Activated naive CD4-positive, alpha-beta T cell treated with anti-CD3 and anti-CD28 coated beads, Interleukin-2, amount 10 ng/mL, durations not matched to agents 7 days and 5 days (primary cell): ENCODE data around the gene FRZB.

Experiments
- CTCF ChIA-PET: fragments of 350-600 bp; sonication (Branson Sonifier 250); formaldehyde crosslinking; loops from one replicate; lab custom pipeline; 2021; ENCODE audit warnings: antibody characterized with exemption; lab: Charles Lee
- DNase-seq: peaks from one replicate; pipeline ENCODE4 v3.0.0-alpha.2; 2020
- H3K27ac Mint-ChIP-seq: one replicate; pipeline ENCODE4 v1.8.0; 2021; ENCODE audit warnings: mild to moderate bottlenecking, moderate library complexity, mixed read lengths
- H3K27me3 Mint-ChIP-seq: one replicate; pipeline ENCODE4 v1.8.0; 2021; ENCODE audit warnings: mild to moderate bottlenecking, mixed read lengths
- H3K36me3 Mint-ChIP-seq: one replicate; pipeline ENCODE4 v1.8.0; 2021; ENCODE audit warnings: mixed read lengths
- H3K4me1 Mint-ChIP-seq: one replicate; pipeline ENCODE4 v1.8.0; 2021; ENCODE audit warnings: mixed read lengths
- H3K4me3 Mint-ChIP-seq: one replicate; pipeline ENCODE4 v1.8.0; 2021; ENCODE audit warnings: mild to moderate bottlenecking, moderate library complexity, mixed read lengths
- H3K9me3 Mint-ChIP-seq: one replicate; pipeline ENCODE4 v1.8.0; 2021; ENCODE audit warnings: mixed read lengths

The FRZB gene

DNA sequence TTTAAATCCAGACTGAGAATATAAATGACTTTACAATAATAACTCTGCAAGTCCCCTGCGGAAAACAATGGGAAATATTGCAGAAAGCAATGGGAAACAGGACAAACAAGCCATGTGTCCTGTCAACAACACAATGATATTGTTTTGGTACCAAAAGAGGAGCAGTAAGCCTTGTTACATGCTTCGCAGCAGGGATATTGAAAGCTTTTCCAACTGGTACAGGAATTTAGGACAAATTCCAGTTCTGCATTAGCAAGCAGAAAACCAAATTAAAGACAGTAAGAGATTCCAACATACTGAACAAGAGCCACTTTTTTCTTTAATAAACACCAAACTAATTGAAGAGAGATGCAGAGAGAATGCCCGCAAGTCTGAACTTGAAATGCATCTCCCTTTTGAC is 30.0 kb downstream of the FRZB start:
- no peaks in the 10 kb centered on the region for H3K4me1 Mint-ChIP-seq
- no peaks in the 10 kb centered on the region for H3K27me3 Mint-ChIP-seq
- DNase-seq: no peak
- H3K27ac Mint-ChIP-seq: no peak overlapping the region
- no peaks in the 10 kb centered on the region for H3K9me3 Mint-ChIP-seq
- CTCF ChIA-PET: no interaction called here
- no peak overlapping the region for H3K4me3 Mint-ChIP-seq
- H3K36me3 Mint-ChIP-seq: no peaks in the 10 kb centered on the region

DNA sequence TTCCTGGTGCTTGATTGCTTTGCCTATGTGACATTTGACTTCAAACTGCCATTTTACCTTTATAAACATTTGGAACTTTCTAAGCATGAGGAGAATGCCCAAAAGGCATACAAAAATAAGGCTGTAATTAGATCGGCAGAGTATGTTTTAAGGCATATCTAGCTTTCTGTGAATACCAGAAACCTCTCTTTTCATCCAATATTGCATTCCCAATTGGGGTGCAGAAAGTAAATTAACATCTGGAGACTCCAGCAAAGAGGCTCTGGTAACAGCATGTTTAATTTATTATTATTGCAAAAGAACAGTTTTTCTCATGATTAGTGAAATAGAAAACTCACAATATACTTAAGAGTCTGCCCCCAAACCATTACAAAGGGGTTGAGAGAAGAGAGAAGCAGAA is 32.1 kb downstream of the FRZB start:
- no peaks in the 10 kb centered on the region for H3K36me3 Mint-ChIP-seq
- H3K4me1 Mint-ChIP-seq: no peaks in the 10 kb centered on the region
- CTCF ChIA-PET: no interaction called here
- H3K27ac Mint-ChIP-seq: no peak overlapping the region
- no peaks in the 10 kb centered on the region for H3K9me3 Mint-ChIP-seq
- DNase-seq: no peak
- H3K27me3 Mint-ChIP-seq: peaks cover 7% of the 10 kb centered on the region
- H3K4me3 Mint-ChIP-seq: no peak overlapping the region

DNA sequence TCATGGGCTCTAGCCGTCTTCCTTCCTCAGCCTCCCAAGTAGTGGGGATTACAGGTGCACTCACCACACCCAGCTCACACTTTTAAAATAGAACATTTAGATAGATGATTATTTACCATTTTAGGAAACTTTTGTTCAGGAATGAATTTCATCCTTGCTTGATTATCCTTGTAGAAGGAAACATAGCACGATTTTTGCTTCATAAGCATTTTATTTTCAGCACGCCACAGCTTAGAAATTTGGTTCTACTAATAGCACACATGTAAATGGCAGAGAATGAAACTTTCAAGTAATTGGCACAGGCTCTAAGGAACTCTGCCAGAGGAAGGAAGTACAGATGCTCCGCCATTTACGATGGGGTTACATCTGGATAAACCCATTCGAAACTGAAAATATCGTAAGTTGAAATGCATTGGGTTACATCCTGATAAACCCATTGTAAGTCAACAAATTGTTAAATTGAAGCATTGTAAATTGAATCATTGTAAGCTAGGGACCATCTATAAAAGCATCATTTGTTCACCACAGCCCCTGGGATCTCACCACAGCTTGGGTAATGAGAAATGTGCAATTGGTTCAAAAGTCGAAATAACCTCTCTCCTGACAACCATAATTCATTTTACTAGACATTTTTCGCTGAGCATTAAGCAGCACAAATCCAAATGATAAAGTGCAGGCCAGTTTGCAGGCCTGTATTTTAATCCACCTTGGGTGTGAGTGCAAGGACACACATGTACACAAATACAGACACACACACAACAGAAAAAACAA is 33.2 kb downstream of the FRZB start:
- Mint-ChIP-seq H3K4me3 (no peak overlapping the region), H3K36me3 (no peaks in the 10 kb centered on the region), H3K27ac (no peak overlapping the region), H3K4me1 (no peaks in the 10 kb centered on the region), H3K9me3 (no peaks in the 10 kb centered on the region), H3K27me3 (peaks cover 15% of the 10 kb centered on the region)
- CTCF ChIA-PET: no interaction called here
- DNase-seq: no peak

DNA sequence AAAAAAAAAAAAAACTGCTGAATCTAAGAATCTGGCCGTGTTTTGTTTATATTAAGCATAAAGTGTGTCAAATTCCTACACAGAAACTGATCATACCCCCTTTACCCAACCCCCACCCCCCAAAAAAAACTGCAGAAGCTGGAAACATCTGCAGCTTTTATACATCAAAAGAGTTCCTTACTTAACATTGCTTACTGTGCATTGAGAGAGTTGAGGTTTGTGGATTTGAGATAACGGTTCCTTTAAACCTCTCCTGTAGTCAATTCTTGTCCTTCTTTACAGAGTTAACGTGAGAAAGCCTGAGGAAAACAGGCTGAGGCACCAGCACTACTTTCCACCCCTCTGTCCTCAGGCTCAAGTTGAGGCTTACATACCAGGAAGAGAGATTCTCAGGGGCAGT is 34.5 kb downstream of the FRZB start:
- H3K4me1 Mint-ChIP-seq: no peaks in the 10 kb centered on the region
- DNase-seq: no peak
- peaks cover 16% of the 10 kb centered on the region for H3K27me3 Mint-ChIP-seq
- no peak overlapping the region for H3K4me3 Mint-ChIP-seq
- no peak overlapping the region for H3K27ac Mint-ChIP-seq
- no peaks in the 10 kb centered on the region for H3K36me3 Mint-ChIP-seq
- H3K9me3 Mint-ChIP-seq: no peaks in the 10 kb centered on the region
- CTCF ChIA-PET: no interaction called here

DNA sequence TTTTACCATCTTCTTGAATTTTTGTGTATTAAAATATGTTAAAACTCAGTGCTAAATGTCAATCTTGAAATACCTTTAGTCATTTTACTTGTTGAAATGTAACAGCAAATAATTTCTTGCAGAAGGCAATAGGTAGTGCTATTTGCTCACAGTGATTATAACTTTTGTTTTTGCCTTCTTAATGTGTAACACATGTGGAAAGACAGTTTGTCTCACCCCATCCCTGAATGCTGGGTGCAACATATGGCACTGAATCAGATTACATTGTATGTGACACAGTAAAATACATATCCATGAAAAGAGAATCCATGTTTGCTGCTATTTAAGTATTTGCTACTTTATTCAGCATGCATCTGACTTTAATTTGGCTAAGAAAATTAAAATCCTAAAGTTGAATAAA is 35.3 kb downstream of the FRZB start:
- CTCF ChIA-PET: no interaction called here
- Mint-ChIP-seq H3K36me3 (no peaks in the 10 kb centered on the region), H3K4me1 (no peaks in the 10 kb centered on the region), H3K27me3 (peaks cover 20% of the 10 kb centered on the region), H3K4me3 (no peak overlapping the region), H3K27ac (no peak overlapping the region), H3K9me3 (no peaks in the 10 kb centered on the region)
- no peak for DNase-seq

DNA sequence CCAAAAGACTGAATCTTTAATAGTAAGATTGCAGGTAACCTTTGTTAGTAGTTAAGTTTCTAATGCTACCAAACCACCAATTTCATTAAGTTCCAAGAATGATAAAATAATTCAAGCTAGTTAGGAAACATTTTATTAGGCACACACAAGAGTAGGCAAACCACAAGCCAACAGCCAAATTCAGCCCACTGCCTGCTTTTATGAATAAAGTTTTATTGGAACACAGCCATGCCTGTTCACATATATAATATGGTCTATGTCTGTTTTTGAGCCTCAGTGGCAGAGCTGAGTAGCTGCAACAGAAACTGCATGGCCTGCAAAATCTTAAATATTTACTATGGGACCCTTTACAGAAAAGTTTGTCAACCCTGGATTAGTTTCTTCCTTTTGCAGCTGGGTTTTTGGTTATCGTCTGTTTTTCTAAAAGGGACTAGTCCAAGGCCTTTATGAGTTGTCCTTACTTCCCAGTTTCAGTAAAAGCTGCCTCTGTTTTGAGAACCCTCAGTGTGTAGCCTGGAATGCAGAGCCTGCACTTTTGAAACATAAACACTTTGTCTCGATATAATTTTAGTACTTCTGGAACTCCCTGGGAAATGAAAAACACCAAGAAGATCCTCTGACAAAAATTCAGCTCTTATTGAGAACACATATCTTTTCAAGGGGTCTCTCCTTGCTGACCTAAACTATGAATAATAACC is 39.1 kb downstream of the FRZB start:
- Mint-ChIP-seq H3K4me3 (no peak overlapping the region), H3K27me3 (peaks cover 28% of the 10 kb centered on the region), H3K4me1 (no peaks in the 10 kb centered on the region), H3K27ac (no peak overlapping the region), H3K9me3 (no peaks in the 10 kb centered on the region), H3K36me3 (no peaks in the 10 kb centered on the region)
- CTCF ChIA-PET: no interaction called here
- no peak for DNase-seq

DNA sequence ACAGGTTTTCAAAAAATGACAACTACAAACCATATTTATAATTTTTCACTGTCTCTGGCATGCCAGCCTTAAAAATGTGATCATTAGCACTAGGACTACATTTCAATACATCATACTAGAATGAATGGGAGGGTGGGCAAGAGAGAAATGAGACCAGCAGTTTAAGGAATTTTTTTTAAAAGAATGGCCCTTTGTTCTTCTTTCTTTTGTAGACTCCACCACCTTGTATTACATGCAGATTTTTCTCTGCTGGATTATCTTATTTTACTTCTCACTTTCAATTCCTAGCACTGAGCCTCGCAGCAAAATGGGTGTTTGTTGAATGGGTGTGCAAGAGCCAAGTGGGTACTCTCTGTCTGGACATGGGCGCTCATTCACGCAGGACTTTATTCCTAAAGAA is 39.9 kb downstream of the FRZB start:
- no peaks in the 10 kb centered on the region for H3K4me1 Mint-ChIP-seq
- H3K27me3 Mint-ChIP-seq: peaks cover 28% of the 10 kb centered on the region
- DNase-seq: no peak
- no peak overlapping the region for H3K4me3 Mint-ChIP-seq
- no peaks in the 10 kb centered on the region for H3K9me3 Mint-ChIP-seq
- CTCF ChIA-PET: no interaction called here
- no peaks in the 10 kb centered on the region for H3K36me3 Mint-ChIP-seq
- H3K27ac Mint-ChIP-seq: no peak overlapping the region

DNA sequence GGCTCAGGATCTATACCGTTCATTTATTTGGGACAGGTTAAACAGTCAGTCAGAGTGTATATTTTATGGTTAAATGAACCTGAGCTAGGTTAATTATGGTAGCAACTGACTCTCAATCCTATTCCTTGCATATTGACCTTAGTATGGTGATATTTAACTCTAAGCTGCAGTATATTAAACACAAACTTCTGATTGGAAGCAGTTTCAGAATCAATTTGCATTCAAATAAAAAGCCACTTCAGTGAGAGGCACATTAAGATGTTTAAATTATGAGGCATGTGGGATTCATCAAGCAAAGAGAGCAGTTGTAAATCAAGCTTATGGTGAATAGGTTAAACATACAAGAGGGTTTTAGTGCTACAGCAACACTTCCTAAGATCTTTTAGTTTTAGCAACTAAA is 40.4 kb downstream of the FRZB start:
- Mint-ChIP-seq H3K4me3 (no peak overlapping the region), H3K36me3 (no peaks in the 10 kb centered on the region), H3K4me1 (no peaks in the 10 kb centered on the region), H3K9me3 (no peaks in the 10 kb centered on the region), H3K27me3 (peaks cover 31% of the 10 kb centered on the region), H3K27ac (no peak overlapping the region)
- DNase-seq: no peak
- CTCF ChIA-PET: interaction anchor here (0.6 kb wide), 1 partner anchor 32 kb away, joined by 3 read pairs; no protein-coding TSS in a partner anchor

DNA sequence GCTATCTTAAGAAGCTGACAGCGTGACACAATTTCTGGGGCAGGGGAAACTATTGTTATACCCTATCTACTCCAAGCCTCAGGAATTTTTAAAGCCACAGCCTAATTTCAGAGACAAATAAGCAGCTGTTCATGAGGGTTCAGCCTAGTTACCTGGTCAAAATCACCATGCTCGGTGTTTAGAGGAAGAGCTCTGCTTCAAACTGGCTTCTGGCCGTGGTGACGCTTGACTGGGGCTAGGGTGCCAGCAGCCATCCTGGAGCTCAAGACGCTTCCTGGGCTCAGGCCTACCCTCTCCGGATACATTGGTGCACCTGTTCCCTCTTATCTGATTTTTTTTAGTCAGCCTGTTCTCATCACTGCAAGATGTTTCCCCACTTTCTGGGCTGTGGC is 41.7 kb downstream of the FRZB start:
- Mint-ChIP-seq H3K27me3 (peaks cover 29% of the 10 kb centered on the region), H3K9me3 (no peaks in the 10 kb centered on the region), H3K4me1 (no peaks in the 10 kb centered on the region), H3K36me3 (no peaks in the 10 kb centered on the region), H3K27ac (no peak overlapping the region), H3K4me3 (no peak overlapping the region)
- CTCF ChIA-PET: interaction anchor here (0.6 to 0.7 kb wide), 2 partner anchors 9 to 115 kb away, joined by 3 read pairs; no protein-coding TSS in a partner anchor
- DNase-seq: no peak

DNA sequence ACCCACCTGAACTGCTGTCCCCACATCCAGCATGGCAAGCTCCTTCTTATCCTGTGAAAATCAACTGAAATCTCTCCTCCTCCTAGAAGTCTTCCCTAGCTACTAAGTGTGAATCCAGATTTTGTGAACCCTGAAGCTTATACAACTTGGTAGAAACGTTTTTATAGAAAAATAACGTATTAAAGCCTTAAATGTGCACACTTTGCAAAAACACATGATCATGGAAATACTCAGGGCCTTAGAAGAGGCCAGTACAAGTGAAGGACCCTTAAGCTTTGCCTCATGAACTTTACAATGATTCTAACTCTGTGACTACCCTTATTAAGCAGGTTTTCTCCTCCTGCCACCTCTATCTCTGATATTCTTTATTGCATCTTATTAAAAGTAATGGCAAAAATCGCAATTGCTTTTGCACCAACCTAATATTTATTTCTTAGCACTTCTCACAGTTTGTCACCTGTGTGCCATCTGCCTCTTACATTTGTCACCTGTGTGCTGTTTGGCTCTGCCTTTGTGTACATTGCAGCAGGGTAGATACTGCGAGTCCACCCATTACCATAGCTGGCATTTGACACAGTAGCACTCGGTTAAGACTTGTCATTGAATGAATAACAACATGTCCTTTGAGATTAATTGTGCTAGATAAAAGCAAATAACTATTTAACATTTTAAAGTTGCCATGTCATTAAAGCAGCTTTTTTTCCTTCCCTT is 42.2 kb downstream of the FRZB start:
- Mint-ChIP-seq H3K9me3 (no peaks in the 10 kb centered on the region), H3K27ac (no peak overlapping the region), H3K4me3 (no peak overlapping the region), H3K36me3 (no peaks in the 10 kb centered on the region), H3K27me3 (peaks cover 25% of the 10 kb centered on the region), H3K4me1 (no peaks in the 10 kb centered on the region)
- CTCF ChIA-PET: interaction anchor here (0.6 to 0.7 kb wide), 2 partner anchors 9 to 116 kb away, joined by 3 read pairs; no protein-coding TSS in a partner anchor
- DNase-seq: no peak

DNA sequence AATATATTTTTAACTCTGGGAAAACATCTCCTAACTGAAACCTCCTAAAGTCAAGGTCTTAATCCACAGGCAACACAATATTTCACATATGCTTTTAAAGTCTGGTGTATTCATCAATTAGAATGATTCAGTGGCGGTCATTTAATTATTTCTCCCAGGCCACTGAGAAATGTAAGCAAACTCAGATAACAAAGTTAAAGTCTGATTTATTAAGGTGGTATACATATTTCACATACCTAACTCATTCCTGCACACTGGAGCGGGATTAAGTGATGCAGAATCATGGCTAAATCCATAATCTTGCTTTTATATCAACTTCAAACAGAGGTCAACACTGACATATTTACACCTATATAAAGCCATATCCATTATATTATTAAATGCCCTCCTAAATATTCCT is 43.7 kb downstream of the FRZB start:
- H3K4me1 Mint-ChIP-seq: no peaks in the 10 kb centered on the region
- H3K36me3 Mint-ChIP-seq: no peaks in the 10 kb centered on the region
- H3K27me3 Mint-ChIP-seq: peaks cover 16% of the 10 kb centered on the region
- no peaks in the 10 kb centered on the region for H3K9me3 Mint-ChIP-seq
- H3K4me3 Mint-ChIP-seq: no peak overlapping the region
- CTCF ChIA-PET: interaction anchor here (0.7 kb wide), 1 partner anchor 182 kb away, joined by 3 read pairs; no protein-coding TSS in a partner anchor
- H3K27ac Mint-ChIP-seq: no peak overlapping the region
- DNase-seq: no peak

DNA sequence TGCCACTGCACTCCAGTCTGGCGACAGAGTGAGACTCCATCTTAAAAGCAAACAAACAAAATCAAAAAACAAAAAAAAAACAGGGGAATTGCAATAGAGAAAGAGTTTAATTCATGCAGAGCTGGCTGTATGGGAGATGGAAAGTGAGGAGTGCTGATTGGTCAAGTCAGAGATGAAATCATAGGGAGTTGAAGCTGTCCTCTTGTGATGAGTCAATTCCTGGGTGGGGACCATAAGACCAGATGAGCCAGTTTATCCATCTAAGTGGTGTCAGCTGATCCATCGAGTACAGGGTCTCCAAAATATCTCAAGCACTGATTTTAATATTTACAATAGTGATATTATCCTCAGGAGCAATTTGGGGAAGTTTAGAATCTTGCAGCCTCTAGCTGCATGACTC is 45.3 kb downstream of the FRZB start:
- no peaks in the 10 kb centered on the region for H3K4me1 Mint-ChIP-seq
- H3K9me3 Mint-ChIP-seq: no peaks in the 10 kb centered on the region
- H3K27ac Mint-ChIP-seq: no peak overlapping the region
- peaks cover 12% of the 10 kb centered on the region for H3K27me3 Mint-ChIP-seq
- CTCF ChIA-PET: no interaction called here
- H3K4me3 Mint-ChIP-seq: no peak overlapping the region
- no peaks in the 10 kb centered on the region for H3K36me3 Mint-ChIP-seq
- no peak for DNase-seq

DNA sequence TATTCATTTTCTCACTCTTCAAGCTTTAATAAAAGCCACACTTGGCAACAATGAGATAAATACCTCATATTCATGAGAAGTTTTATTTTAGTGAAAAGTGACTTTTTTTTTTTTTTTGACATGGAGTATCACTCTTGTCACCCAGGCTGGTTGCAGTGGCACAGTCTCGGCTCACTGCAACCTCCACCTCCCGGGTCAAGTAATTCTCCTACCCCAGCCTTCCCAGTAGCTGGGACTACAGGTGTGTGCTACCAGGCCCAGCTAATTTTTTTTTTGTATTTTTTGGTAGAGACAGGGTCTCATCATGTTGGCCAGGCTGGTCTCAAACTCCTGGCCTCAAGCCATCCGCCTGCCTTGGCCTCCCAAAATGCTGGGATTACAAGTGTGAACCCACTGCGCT is 47.0 kb downstream of the FRZB start:
- H3K27me3 Mint-ChIP-seq: peaks cover 20% of the 10 kb centered on the region
- H3K36me3 Mint-ChIP-seq: no peaks in the 10 kb centered on the region
- H3K27ac Mint-ChIP-seq: no peak overlapping the region
- H3K4me1 Mint-ChIP-seq: no peaks in the 10 kb centered on the region
- no peak for DNase-seq
- H3K4me3 Mint-ChIP-seq: no peak overlapping the region
- CTCF ChIA-PET: no interaction called here
- H3K9me3 Mint-ChIP-seq: no peaks in the 10 kb centered on the region

DNA sequence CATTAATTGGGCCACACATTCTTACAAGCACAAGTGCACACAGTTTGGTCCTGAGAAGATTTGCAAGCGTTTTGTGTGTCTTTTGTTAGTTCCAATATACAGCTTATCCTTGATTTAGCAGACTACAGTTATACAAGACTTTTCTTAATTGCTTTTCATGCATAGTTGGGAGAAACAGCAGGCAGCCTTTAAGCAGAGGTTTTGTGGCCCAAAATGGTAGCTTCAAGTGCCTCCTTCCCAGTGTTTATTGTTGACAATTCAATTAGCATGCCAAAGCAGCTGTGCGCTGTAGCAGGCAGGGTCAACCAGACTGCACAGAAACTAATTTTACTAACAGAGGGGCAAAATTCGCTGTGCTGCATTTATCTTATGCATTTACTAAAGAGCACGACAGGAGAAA is 47.5 kb downstream of the FRZB start:
- peaks cover 24% of the 10 kb centered on the region for H3K27me3 Mint-ChIP-seq
- CTCF ChIA-PET: no interaction called here
- H3K4me1 Mint-ChIP-seq: no peaks in the 10 kb centered on the region
- no peaks in the 10 kb centered on the region for H3K36me3 Mint-ChIP-seq
- H3K4me3 Mint-ChIP-seq: no peak overlapping the region
- no peak overlapping the region for H3K27ac Mint-ChIP-seq
- no peak for DNase-seq
- no peaks in the 10 kb centered on the region for H3K9me3 Mint-ChIP-seq
